Measurements from ENCODE around the gene GJD3. TPM values are rescaled to one million over a fixed set of nuclear protein-coding genes. Genes with fewer than 3 reads are reported as not detected.
A peak's percentile ranks its signal among the peaks of the same experiment; 100 is the strongest.

Gene GJD3
- total RNA-seq, 1 experiment from 2014 or later = not detected

GRCh38 chr17:40361925-40362695 is 2.4 kb downstream of the GJD3 start:
- intact Hi-C loops (cut with micrococcal nuclease) = no loop called here
- TF ChIP-seq CTCF (IDR thresholded peaks at IDR 0.05; ENCODE audit: unreplicated experiment) = no peak
- ChIA-PET POLR2A (interaction anchor here (0.8 to 1.7 kb wide), 8 partner anchors 45 to 285 kb away, joined by 3 to 7 read pairs (median 4); partner anchors contain the start of genes IGFBP4 and TOP2A), CTCF (interaction anchor here (0.6 to 15.7 kb wide), 9 partner anchors 10 to 203 kb away, joined by 3 to 396 read pairs (median 4); partner anchors contain the start of genes RARA and TOP2A)
- Mint-ChIP-seq H3K27me3 (ENCODE audit: insufficient read depth, unreplicated experiment) (no peaks in the 10 kb centered on the region), H3K9me3 (ENCODE audit: unreplicated experiment) (no peaks in the 10 kb centered on the region), H3K4me3 (ENCODE audit: unreplicated experiment) (peak overlapping the region; percentile 69), H3K4me1 (ENCODE audit: insufficient read depth, unreplicated experiment) (peaks cover 11% of the 10 kb centered on the region), H3K27ac (ENCODE audit: low read depth, unreplicated experiment) (no peak overlapping the region), H3K36me3 (ENCODE audit: insufficient read depth, unreplicated experiment) (peaks cover 6% of the 10 kb centered on the region)
- no TSS peak for BruUV-seq (replicated peaks)
- no peak for DNase-seq (ENCODE audit: unreplicated experiment)

- H3K36me3 Mint-ChIP-seq (ENCODE audit: insufficient read depth, unreplicated experiment) = peaks cover 9% of the 10 kb centered on the region
- no peak for TF ChIP-seq CTCF (IDR thresholded peaks at IDR 0.05; ENCODE audit: unreplicated experiment)
- intact Hi-C loops (cut with micrococcal nuclease) = no loop called here
- H3K27ac Mint-ChIP-seq (ENCODE audit: low read depth, unreplicated experiment) = peak overlapping the region; percentile 46
- H3K27me3 Mint-ChIP-seq (ENCODE audit: insufficient read depth, unreplicated experiment) = no peaks in the 10 kb centered on the region
- no peak for DNase-seq (ENCODE audit: unreplicated experiment)
- H3K4me1 Mint-ChIP-seq (ENCODE audit: insufficient read depth, unreplicated experiment) = peaks cover 11% of the 10 kb centered on the region
- H3K4me3 Mint-ChIP-seq (ENCODE audit: unreplicated experiment) = no peak overlapping the region
- no TSS peak for BruUV-seq (replicated peaks)
- POLR2A ChIA-PET = interaction anchor here (1.5 to 1.7 kb wide), 2 partner anchors 54 to 56 kb away, joined by 7 read pairs; partner anchors contain the start of gene TOP2A
- no peaks in the 10 kb centered on the region for H3K9me3 Mint-ChIP-seq (ENCODE audit: unreplicated experiment)
- CTCF ChIA-PET = interaction anchor here (0.5 to 15.7 kb wide), 11 partner anchors 9 to 206 kb away, joined by 3 to 396 read pairs (median 4); partner anchors contain the start of genes RARA and TOP2A
These were observed 3.2 kb downstream of the GJD3 start for GRCh38 chr17:40361063-40361924.

- DNase-seq (ENCODE audit: unreplicated experiment) = no peak
- CTCF ChIA-PET = interaction anchor here (1.6 to 15.7 kb wide), 4 partner anchors 8 to 60 kb away, joined by 4 to 396 read pairs (median 18); partner anchors contain the start of genes RARA and TOP2A
- Mint-ChIP-seq H3K9me3 (ENCODE audit: unreplicated experiment) (no peaks in the 10 kb centered on the region), H3K4me1 (ENCODE audit: insufficient read depth, unreplicated experiment) (peaks cover 11% of the 10 kb centered on the region), H3K36me3 (ENCODE audit: insufficient read depth, unreplicated experiment) (peaks cover 10% of the 10 kb centered on the region), H3K27ac (ENCODE audit: low read depth, unreplicated experiment) (peak overlapping the region; percentile 46), H3K27me3 (ENCODE audit: insufficient read depth, unreplicated experiment) (no peaks in the 10 kb centered on the region), H3K4me3 (ENCODE audit: unreplicated experiment) (no peak overlapping the region)
- intact Hi-C loops (cut with micrococcal nuclease) = no loop called here
- POLR2A ChIA-PET = no interaction called here
- no TSS peak for BruUV-seq (replicated peaks)
- TF ChIP-seq CTCF (IDR thresholded peaks at IDR 0.05; ENCODE audit: unreplicated experiment) = no peak
These were observed 4.4 kb downstream of the GJD3 start for GRCh38 chr17:40360091-40360490.

All from MCF 10A (cell line).